ENCODE measurements around the gene HSF2.

GRCh38 chr6:122459240-122459639 is 59.8 kb downstream of the HSF2 start:
- no peak for TF ChIP-seq POLR2AphosphoS5 (IDR thresholded peaks at IDR 0.05; ENCODE audit: low read depth)
- TF ChIP-seq CTCF (conservative IDR thresholded peaks at IDR 0.05; ENCODE audit: low read depth in 2 of 2) = no peak
- TF ChIP-seq REST (IDR thresholded peaks at IDR 0.05; ENCODE audit: unreplicated experiment) = no peak
- TF ChIP-seq ZNF331 (CRISPR knock-in tag; IDR thresholded peaks at IDR 0.05; ENCODE audit: low read depth) = no peak
- no peak for TF ChIP-seq NANOG (IDR thresholded peaks at IDR 0.05; ENCODE audit: borderline replicate concordance)
- no peak for TF ChIP-seq ETS1 (IDR thresholded peaks at IDR 0.05)
- TF ChIP-seq EZH2 (IDR thresholded peaks at IDR 0.05; ENCODE audit: low read depth, unreplicated experiment) = no peak
- no peak for TF ChIP-seq EZH2phosphoT487 (IDR thresholded peaks at IDR 0.05; ENCODE audit: unreplicated experiment)
- no peak for TF ChIP-seq CREB1 (CRISPR knock-in tag; IDR thresholded peaks at IDR 0.05; ENCODE audit: low read depth)
- TF ChIP-seq ZNF462 (CRISPR knock-in tag; IDR thresholded peaks at IDR 0.05) = no peak
- TF ChIP-seq STAT1 (IDR thresholded peaks at IDR 0.05; ENCODE audit: unreplicated experiment) = no peak
- no peak for TF ChIP-seq ZNF114 (CRISPR knock-in tag; IDR thresholded peaks at IDR 0.05)
